IMR-90 (cell line): ENCODE results near the gene ZNF773. TPM values are rescaled to one million over a fixed set of nuclear protein-coding genes. Genes with fewer than 3 reads are reported as not detected.

Experiments
- ATAC-seq: fragments of 200-7000 bp; cut with Tn5 transposase; 2 replicates; pipeline ENCODE4 v1.9.1; 2020; ENCODE audit warnings: low read depth, mild to moderate bottlenecking, moderate library complexity
- BruUV-seq: library from RNA; stranded (reverse); fragments of 400-500 nt; replicated peaks from 2 replicates; lab custom pipeline; 2021; lab: Mats Ljungman, UMichigan
- CTCF ChIA-PET: fragments of 300-600 bp; formaldehyde crosslinking; extraction: SDS; loops from one replicate; lab custom pipeline; 2021; ENCODE audit warnings: antibody characterized with exemption; lab: Yijun Ruan, JAX
- POLR2A ChIA-PET: fragments of 300-600 bp; sonication (Branson Sonifier 250); formaldehyde crosslinking; loops from one replicate; lab custom pipeline; 2022; ENCODE audit warnings: antibody characterized with exemption; ENCODE audit not compliant: unreplicated experiment; lab: Charles Lee
- DNase-seq: peaks from one replicate; pipeline ENCODE4 v3.0.0; 2013
- H2AFZ ChIP-seq: replicated peaks from 2 replicates; pipeline ENCODE3; 2013; ENCODE audit warnings: low read length, mild to moderate bottlenecking; ENCODE audit not compliant: poor library complexity
- H2AK5ac ChIP-seq: 2 replicates; pipeline ENCODE4 v1.6.1; 2013; ENCODE audit warnings: low read depth, low read length, inconsistent platforms
- H2AK9ac ChIP-seq: replicated peaks from 2 replicates; pipeline ENCODE3; 2013; ENCODE audit warnings: mild to moderate bottlenecking, low read depth, low read length, moderate library complexity; ENCODE audit not compliant: poor library complexity
- H2BK120ac ChIP-seq: 2 replicates; pipeline ENCODE4 v1.6.1; 2013; ENCODE audit warnings: low read depth, low read length, inconsistent platforms
- H2BK15ac ChIP-seq: 3 replicates; pipeline ENCODE4 v1.6.1; 2013; ENCODE audit warnings: low read depth, low read length, inconsistent platforms
- H2BK20ac ChIP-seq: 2 replicates; pipeline ENCODE4 v1.6.1; 2013; ENCODE audit warnings: low read depth, mild to moderate bottlenecking, inconsistent platforms, low read length, moderate library complexity
- H2BK5ac ChIP-seq: 2 replicates; pipeline ENCODE4 v1.6.1; 2013; ENCODE audit warnings: mild to moderate bottlenecking, low read depth, low read length, inconsistent platforms; ENCODE audit not compliant: poor library complexity, severe bottlenecking
- H3K14ac ChIP-seq: replicated peaks from 2 replicates; pipeline ENCODE4 v1.6.1; 2013; ENCODE audit warnings: low read depth, low read length, inconsistent platforms
- H3K18ac ChIP-seq: 2 replicates; pipeline ENCODE4 v1.6.1; 2013; ENCODE audit warnings: low read depth, low read length, control low read depth
- H3K23ac ChIP-seq: 2 replicates; pipeline ENCODE4 v1.6.1; 2013; ENCODE audit warnings: low read depth, low read length, inconsistent platforms
- H3K27ac ChIP-seq: 2 replicates; pipeline ENCODE4 v1.5.1; 2013; ENCODE audit warnings: mild to moderate bottlenecking, control low read depth, low read length; ENCODE audit not compliant: insufficient read depth
- H3K27me3 ChIP-seq: 2 replicates; pipeline ENCODE4 v1.6.1; 2013; ENCODE audit warnings: low read length; ENCODE audit not compliant: control insufficient read depth, insufficient read depth
- H3K36me3 ChIP-seq: 2 replicates; pipeline ENCODE4 v1.6.1; 2013; ENCODE audit warnings: low read length, mixed read lengths; ENCODE audit not compliant: control insufficient read depth, insufficient read depth
- H3K4ac ChIP-seq: 2 replicates; pipeline ENCODE4 v1.6.1; 2013; ENCODE audit warnings: low read depth, low read length, inconsistent platforms
- H3K4me1 ChIP-seq: 2 replicates; pipeline ENCODE4 v1.6.1; 2013; ENCODE audit warnings: low read length, mixed read lengths; ENCODE audit not compliant: control insufficient read depth, insufficient read depth
- H3K4me2 ChIP-seq: 2 replicates; pipeline ENCODE4 v1.6.1; 2013; ENCODE audit warnings: low read depth, mild to moderate bottlenecking, control low read depth, low read length, moderate library complexity
- H3K4me3 ChIP-seq: 2 replicates; pipeline ENCODE4 v1.5.1; 2013; ENCODE audit warnings: low read depth, mild to moderate bottlenecking, control low read depth, low read length, moderate library complexity; ENCODE audit not compliant: insufficient read depth
- H3K56ac ChIP-seq: 2 replicates; pipeline ENCODE4 v1.6.1; 2013; ENCODE audit warnings: low read length, inconsistent platforms; ENCODE audit not compliant: insufficient read depth; ENCODE audit errors: extremely low read depth
- H3K79me1 ChIP-seq, 2 experiments: 2 replicates each; pipeline ENCODE4 v1.6.1; 2013; ENCODE audit warnings: low read length in 2 of 2, inconsistent platforms in 1 of 2, low read depth in 1 of 2
- H3K9ac ChIP-seq: 2 replicates; pipeline ENCODE4 v1.6.1; 2013; ENCODE audit warnings: low read depth, low read length, control low read depth
- H3K9me1 ChIP-seq: 2 replicates; pipeline ENCODE4 v1.6.1; 2013; ENCODE audit warnings: low read length, inconsistent platforms; ENCODE audit not compliant: insufficient read depth
- H3K9me3 ChIP-seq: 2 replicates; pipeline ENCODE4 v1.6.1; 2013; ENCODE audit warnings: low read length; ENCODE audit not compliant: control insufficient read depth, insufficient read depth
- H4K20me1 ChIP-seq: 2 replicates; pipeline ENCODE4 v1.6.1; 2013; ENCODE audit warnings: low read length, inconsistent platforms; ENCODE audit not compliant: insufficient read depth
- H4K5ac ChIP-seq: 2 replicates; pipeline ENCODE4 v1.6.1; 2013; ENCODE audit warnings: mild to moderate bottlenecking, low read depth, low read length, control low read depth
- H4K8ac ChIP-seq, 2 experiments: 2 replicates each; pipeline ENCODE4 v1.6.1; 2013; ENCODE audit warnings: low read depth in 2 of 2, low read length in 2 of 2, control low read depth in 1 of 2, inconsistent platforms in 1 of 2
- H4K91ac ChIP-seq: 2 replicates; pipeline ENCODE4 v1.6.1; 2013; ENCODE audit warnings: low read depth, low read length, inconsistent platforms; ENCODE audit not compliant: insufficient read depth
- CTCF ChIP-seq: conservative IDR thresholded peaks from 2 replicates; pipeline ENCODE4 v1.5.1; 2012; ENCODE audit warnings: mild to moderate bottlenecking, low read depth, low read length, improper control_type of control experiment
- FOS ChIP-seq: fragments of 150-350 bp; IDR thresholded peaks from 2 replicates; pipeline ENCODE4 v1.6.1; 2016; ENCODE audit warnings: low read depth, low read length
- POLR2A ChIP-seq: IDR thresholded peaks from 2 replicates; pipeline ENCODE4 v1.6.1; 2012; ENCODE audit warnings: mild to moderate bottlenecking, low read depth, low read length
- SMC3 ChIP-seq: fragments of 150-350 bp; IDR thresholded peaks from 2 replicates; pipeline ENCODE4 v1.6.1; 2016; ENCODE audit warnings: low read depth, mild to moderate bottlenecking, antibody characterized with exemption, low read length, moderate library complexity
- dilution Hi-C: fragments of 300-500 bp; cut with HindIII; formaldehyde crosslinking; loops from one replicate; pipeline ENCODE4 v1.14.3; 2018; ENCODE audit warnings: low sequenced_read_pairs; ENCODE audit not compliant: unreplicated experiment
- in situ Hi-C: fragments of 300-500 bp; cut with MboI; formaldehyde crosslinking; loops from 3 replicates; pipeline ENCODE4 v1.14.3; 2019; ENCODE audit warnings: low sequenced_read_pairs, inconsistent platforms, mixed read lengths
- intact Hi-C: fragments of 100-400 bp; cut with micrococcal nuclease; formaldehyde crosslinking; loops from 2 replicates; pipeline ENCODE4 v1.10.0; 2022
- polyA plus RNA-seq, 3 experiments: library from polyadenylated mRNA; depleted of rRNA; stranded (reverse); fragments of >200 nt; gene quantifications; 2 replicates each; pipeline ENCODE4 v1.2.3, GENCODE V29; 2012; ENCODE audit warnings: low replicate concordance in 1 of 3
- total RNA-seq: library from RNA; depleted of rRNA; stranded (reverse); fragments of >200 nt; gene quantifications from 2 replicates; pipeline ENCODE4 v1.2.3, GENCODE V29; 2012

Gene ZNF773
- total and polyA plus RNA-seq, 2 of the 4 experiments (the other 2 are of a cell fraction): 5.5 to 13.3 TPM

- dilution Hi-C loops: no loop called here
- H4K20me1 ChIP-seq: no peaks in the 10 kb centered on the region
- no peak overlapping the region for H4K8ac ChIP-seq
- ChIA-PET CTCF (interaction anchor here (0.9 kb wide), 1 partner anchor 8 kb away, joined by 5 read pairs; no protein-coding TSS in a partner anchor), POLR2A (no interaction called here)
- intact Hi-C loops: no loop called here
- no peaks in the 10 kb centered on the region for H3K9me1 ChIP-seq
- H3K4me2 ChIP-seq: no peak overlapping the region
- H3K23ac ChIP-seq: no peak overlapping the region
- H3K36me3 ChIP-seq: peaks cover 37% of the 10 kb centered on the region
- H3K4ac ChIP-seq: no peak overlapping the region
- BruUV-seq: no TSS peak
- H2AK5ac ChIP-seq: no peak overlapping the region
- DNase-seq (no peak), ATAC-seq (no peak)
- H3K56ac ChIP-seq: no peak overlapping the region
- no peak overlapping the region for H2AFZ ChIP-seq
- no peak overlapping the region for H2BK20ac ChIP-seq
- H3K9ac ChIP-seq: no peak overlapping the region
- no peaks in the 10 kb centered on the region for H3K27me3 ChIP-seq
- H3K27ac ChIP-seq: no peak overlapping the region
- H3K4me1 ChIP-seq: no peaks in the 10 kb centered on the region
- no peak overlapping the region for H4K5ac ChIP-seq
- H2BK5ac ChIP-seq: no peak overlapping the region
- H3K79me1 ChIP-seq: no peaks in the 10 kb centered on the region; a peak in 1 of 4 replicates
- no peak overlapping the region for H2BK120ac ChIP-seq
- no peak for TF ChIP-seq SMC3
- no peak for TF ChIP-seq CTCF
- TF ChIP-seq FOS: no peak
- TF ChIP-seq POLR2A: no peak
- peaks cover 36% of the 10 kb centered on the region for H3K9me3 ChIP-seq
- H3K4me3 ChIP-seq: no peak overlapping the region
- in situ Hi-C loops: no loop called here
- no peak overlapping the region for H3K14ac ChIP-seq
- H4K91ac ChIP-seq: no peak overlapping the region
- H2BK15ac ChIP-seq: no peak overlapping the region
- H2AK9ac ChIP-seq: no peak overlapping the region
- no peak overlapping the region for H3K18ac ChIP-seq
Measured at GRCh38 chr19:57511484-57511883, 11.7 kb downstream of the ZNF773 start.
